CD14-positive monocyte (primary cell): ENCODE data around the gene PEDS1. TPM values are rescaled to one million over a fixed set of nuclear protein-coding genes. Genes with fewer than 3 reads are reported as not detected.

Source experiments
- DNase-seq, 3 donors: peaks; one replicate each; pipeline ENCODE4 v3.0.0-alpha.2; 2011 to 2022
- H2AFZ ChIP-seq: 2 replicates; pipeline ENCODE4 v1.6.0; 2012; ENCODE audit warnings: mild to moderate bottlenecking, low read depth, low read length, inconsistent platforms; ENCODE audit not compliant: insufficient read depth, poor library complexity, severe bottlenecking
- H3K27ac ChIP-seq, 2 donors: 1 replicate in 1 of 2; 2 replicates in 1 of 2; pipeline ENCODE4 v1.5.1; 2012 to 2013; ENCODE audit warnings: low read length in 2 of 2, control low read depth in 1 of 2, inconsistent platforms in 1 of 2, low read depth in 1 of 2, mild to moderate bottlenecking in 1 of 2
- H3K27me3 ChIP-seq, 2 donors: one replicate each; pipeline versions ENCODE4 v1.6.0 to v1.6.1; 2011 to 2013; ENCODE audit warnings: low read length in 2 of 2; ENCODE audit not compliant: control insufficient read depth in 2 of 2, insufficient read depth in 2 of 2
- H3K36me3 ChIP-seq, 2 donors: replicated peaks in 1 of 2; 1 replicate in 1 of 2; 2 replicates in 1 of 2; pipeline versions ENCODE4 v1.5.1 to v1.6.1; 2012 to 2013; ENCODE audit warnings: low read length in 2 of 2, control low read depth in 1 of 2, inconsistent platforms in 1 of 2, mild to moderate bottlenecking in 1 of 2; ENCODE audit not compliant: insufficient read depth in 2 of 2, control insufficient read depth in 1 of 2
- H3K4me1 ChIP-seq, 2 donors: 1 replicate in 1 of 2; 2 replicates in 1 of 2; pipeline versions ENCODE4 v1.5.1 to v1.6.1; 2012 to 2013; ENCODE audit warnings: low read length in 2 of 2, control low read depth in 1 of 2, inconsistent platforms in 1 of 2, mild to moderate bottlenecking in 1 of 2, moderate library complexity in 1 of 2; ENCODE audit not compliant: insufficient read depth in 2 of 2, control insufficient read depth in 1 of 2
- H3K4me2 ChIP-seq: replicated peaks from 2 replicates; pipeline ENCODE3; 2012; ENCODE audit warnings: low read length, moderate library complexity, mild to moderate bottlenecking; ENCODE audit not compliant: poor library complexity, severe bottlenecking; ENCODE audit errors: extremely low read depth
- H3K4me3 ChIP-seq, 3 experiments: fragments of 200-600 bp in 1 of 3; sonication (generic) in 1 of 3; replicated peaks in 1 of 3; 1 replicate in 2 of 3; 2 replicates in 1 of 3; pipeline ENCODE4 v1.5.1; 2011 to 2013; ENCODE audit warnings: low read length in 3 of 3, mild to moderate bottlenecking in 3 of 3, control low read depth in 2 of 3, low read depth in 2 of 3, inconsistent platforms in 1 of 3, moderate library complexity in 1 of 3
- H3K79me2 ChIP-seq: 2 replicates; pipeline ENCODE4 v1.6.0; 2012; ENCODE audit warnings: mild to moderate bottlenecking, control low read depth, inconsistent platforms, low read length, moderate library complexity; ENCODE audit not compliant: insufficient read depth
- H3K9ac ChIP-seq: 2 replicates; pipeline ENCODE4 v1.6.0; 2017; ENCODE audit warnings: low read length, mild to moderate bottlenecking; ENCODE audit not compliant: insufficient read depth, poor library complexity, severe bottlenecking
- H3K9me3 ChIP-seq, 2 donors: replicated peaks in 1 of 2; 1 replicate in 1 of 2; 2 replicates in 1 of 2; pipeline versions ENCODE4 v1.5.1 to v1.6.1; 2012 to 2013; ENCODE audit warnings: low read length in 2 of 2, control low read depth in 1 of 2; ENCODE audit not compliant: control insufficient read depth in 1 of 2, insufficient read depth in 1 of 2
- H4K20me1 ChIP-seq: 2 replicates; pipeline ENCODE4 v1.6.0; 2012; ENCODE audit warnings: mild to moderate bottlenecking, low read length, control low read depth, moderate library complexity; ENCODE audit not compliant: insufficient read depth
- H3K27ac Mint-ChIP-seq, 7 donors: one replicate each; pipeline ENCODE4 v1.8.0; 2020; ENCODE audit warnings: mild to moderate bottlenecking in 7 of 7, mixed read lengths in 7 of 7, moderate library complexity in 6 of 7, inconsistent platforms in 2 of 7
- H3K27me3 Mint-ChIP-seq, 3 donors: one replicate each; pipeline ENCODE4 v1.8.0; 2021 to 2022; ENCODE audit warnings: low read depth in 3 of 3, mild to moderate bottlenecking in 3 of 3, mixed read lengths in 3 of 3, moderate library complexity in 3 of 3, inconsistent platforms in 1 of 3
- H3K36me3 Mint-ChIP-seq, 2 donors: one replicate each; pipeline ENCODE4 v1.8.0; 2020; ENCODE audit warnings: mixed read lengths in 2 of 2, inconsistent platforms in 1 of 2, mild to moderate bottlenecking in 1 of 2
- H3K4me1 Mint-ChIP-seq: one replicate; pipeline ENCODE4 v1.8.0; 2020; ENCODE audit warnings: mild to moderate bottlenecking, mixed read lengths
- H3K4me3 Mint-ChIP-seq, 2 donors: one replicate each; pipeline ENCODE4 v1.8.0; 2020; ENCODE audit warnings: mild to moderate bottlenecking in 2 of 2, mixed read lengths in 2 of 2, moderate library complexity in 1 of 2
- H3K9me3 Mint-ChIP-seq, 7 donors: one replicate each; pipeline ENCODE4 v1.8.0; 2020 to 2022; ENCODE audit warnings: mixed read lengths in 7 of 7, mild to moderate bottlenecking in 6 of 7, moderate library complexity in 6 of 7, inconsistent platforms in 2 of 7
- WGBS: methylation state at CpG from one replicate; pipeline ENCODE4 v1.1.5; 2013; ENCODE audit warnings: missing lambda C conversion rate; ENCODE audit not compliant: insufficient coverage; 5-methylcytosine and 5-hydroxymethylcytosine counted together
- intact Hi-C, 2 donors: fragments of 100-400 bp; cut with micrococcal nuclease; formaldehyde crosslinking; loops; one replicate each; pipeline versions ENCODE4 v1.15.0 to v1.15.1; 2023
- polyA plus RNA-seq, 3 donors: library from polyadenylated mRNA; depleted of rRNA in 1 of 3; unstranded in 2 of 3; stranded (reverse) in 1 of 3; fragments of 300-500 nt in 2 of 3; fragments of >200 nt in 1 of 3; fragmentation: Illumina TruSeq in 2 of 3; gene quantifications; 1 replicate in 2 of 3; 2 replicates in 1 of 3; pipeline ENCODE4 v1.2.3, GENCODE V29; 2012 to 2021
- TF ChIP-seq, protein P1 (sequence below): fragments of 200-600 bp; IDR thresholded peaks from one replicate; pipeline ENCODE4 v1.8.0; 2022; ENCODE audit warnings: antibody characterized with exemption, mild to moderate bottlenecking

The PEDS1 gene
- polyA plus RNA-seq, 3 donors: 19.6 to 48.1 (median 25.2) TPM

DNA sequence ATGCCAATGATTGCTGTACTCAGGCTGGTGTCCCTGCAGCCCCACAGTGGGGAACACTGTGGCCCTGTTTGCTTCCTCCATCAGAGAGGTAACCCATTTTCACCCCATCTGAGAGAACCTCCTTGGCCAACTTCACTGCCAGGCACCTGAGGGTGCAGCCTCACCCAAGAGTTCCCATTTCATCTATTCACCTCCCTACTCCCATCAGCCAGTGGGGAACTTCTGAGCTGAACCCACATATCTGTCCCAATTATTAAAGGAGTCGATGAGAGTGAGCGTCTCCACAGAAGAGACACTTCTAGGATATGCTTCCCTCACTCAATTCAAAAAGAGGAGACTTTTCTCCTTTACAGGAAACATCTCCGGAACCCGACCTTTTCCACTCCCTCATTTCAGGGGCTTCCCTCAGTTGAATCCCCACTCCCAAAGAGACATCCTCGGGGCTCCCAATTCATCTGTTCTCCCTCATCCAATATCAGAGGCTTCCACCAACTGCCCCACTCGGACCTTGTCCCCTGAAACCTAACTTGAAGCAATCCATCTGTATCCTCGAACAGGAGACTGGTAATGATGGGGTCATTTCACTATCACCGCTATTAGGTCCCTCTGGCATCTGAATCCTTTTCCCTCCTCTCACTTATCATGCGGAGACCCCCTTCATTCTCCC is 41.6 kb downstream of the PEDS1 start:
- Mint-ChIP-seq H3K27me3 (peaks cover 0 to 3% (median 0%) of the 10 kb centered on the region in 3 donors), H3K27ac (peak overlapping the region; percentile 90 to 99 (median 97)), H3K36me3 (peaks cover 10 to 17% of the 10 kb centered on the region in 2 donors), H3K9me3 (no peaks in the 10 kb centered on the region), H3K4me1 (peaks cover 76% of the 10 kb centered on the region), H3K4me3 (peak overlapping the region; percentile 99)
- Histone ChIP-seq H3K27me3 (no peaks in the 10 kb centered on the region), H3K9ac (peak overlapping the region; percentile 98), H2AFZ (peak overlapping the region; percentile 77), H3K9me3 (no peaks in the 10 kb centered on the region), H3K4me1 (peaks cover 52 to 67% of the 10 kb centered on the region in 2 donors), H3K4me2 (peak overlapping the region; percentile 95), H3K4me3 (peak overlapping the region; percentile 84 to 95 (median 91)), H3K79me2 (peaks cover 80% of the 10 kb centered on the region), H4K20me1 (peaks cover 57% of the 10 kb centered on the region), H3K36me3 (peaks cover 0 to 22% of the 10 kb centered on the region in 2 donors), H3K27ac (peak overlapping the region; percentile 83 to 93)
- TF ChIP-seq, protein P1, sequence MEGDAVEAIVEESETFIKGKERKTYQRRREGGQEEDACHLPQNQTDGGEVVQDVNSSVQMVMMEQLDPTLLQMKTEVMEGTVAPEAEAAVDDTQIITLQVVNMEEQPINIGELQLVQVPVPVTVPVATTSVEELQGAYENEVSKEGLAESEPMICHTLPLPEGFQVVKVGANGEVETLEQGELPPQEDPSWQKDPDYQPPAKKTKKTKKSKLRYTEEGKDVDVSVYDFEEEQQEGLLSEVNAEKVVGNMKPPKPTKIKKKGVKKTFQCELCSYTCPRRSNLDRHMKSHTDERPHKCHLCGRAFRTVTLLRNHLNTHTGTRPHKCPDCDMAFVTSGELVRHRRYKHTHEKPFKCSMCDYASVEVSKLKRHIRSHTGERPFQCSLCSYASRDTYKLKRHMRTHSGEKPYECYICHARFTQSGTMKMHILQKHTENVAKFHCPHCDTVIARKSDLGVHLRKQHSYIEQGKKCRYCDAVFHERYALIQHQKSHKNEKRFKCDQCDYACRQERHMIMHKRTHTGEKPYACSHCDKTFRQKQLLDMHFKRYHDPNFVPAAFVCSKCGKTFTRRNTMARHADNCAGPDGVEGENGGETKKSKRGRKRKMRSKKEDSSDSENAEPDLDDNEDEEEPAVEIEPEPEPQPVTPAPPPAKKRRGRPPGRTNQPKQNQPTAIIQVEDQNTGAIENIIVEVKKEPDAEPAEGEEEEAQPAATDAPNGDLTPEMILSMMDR: no peak
- no peak for DNase-seq
- 20% methylated on average over 7 of the region's 9 CpGs for WGBS
- intact Hi-C loops: loop anchor here (10.0 kb wide), 3 partner anchors 173 to 363 kb away; no protein-coding TSS in a partner anchor

DNA sequence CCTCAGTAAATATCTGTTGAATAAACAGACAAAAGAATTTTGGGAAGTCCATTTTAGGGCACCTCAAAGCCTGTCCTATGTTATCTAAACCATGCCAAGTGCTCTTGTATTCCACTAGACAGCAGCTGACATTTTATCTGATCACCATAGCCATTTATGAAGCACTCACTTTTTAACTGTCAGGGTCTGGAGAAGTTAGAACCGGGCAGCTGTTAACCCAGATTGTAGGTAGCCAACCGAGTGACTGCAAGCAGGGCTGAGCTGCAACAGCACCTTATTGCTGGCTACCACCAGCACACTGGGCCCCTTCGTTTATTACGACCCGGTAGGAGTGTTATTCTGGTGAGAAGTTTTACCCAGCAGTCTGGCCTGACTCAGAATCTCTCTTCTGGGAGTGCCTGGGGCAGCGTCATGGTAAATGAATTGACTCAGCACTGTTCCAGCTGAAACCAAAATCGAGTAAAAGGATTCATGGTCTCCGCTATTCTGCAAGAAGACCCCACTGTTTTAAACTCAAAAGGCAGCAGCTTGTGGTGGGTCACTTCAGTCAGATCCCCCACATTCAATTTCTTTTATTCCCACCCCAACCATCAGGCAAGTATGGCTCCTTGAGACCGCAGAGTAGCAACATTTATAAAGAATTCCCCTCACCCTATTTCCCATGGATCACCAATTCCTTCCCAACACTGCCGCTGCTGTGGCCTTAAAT is 42.2 kb downstream of the PEDS1 start:
- peak overlapping the region; percentile 95 for H3K4me2 ChIP-seq
- H3K4me3 ChIP-seq: peak overlapping the region in 1 of 3 experiments; percentile 95
- H3K9ac ChIP-seq: no peak overlapping the region
- no peak overlapping the region for H2AFZ ChIP-seq
- TF ChIP-seq, protein P1: no peak
- intact Hi-C loops: loop anchor here (10.0 kb wide), 3 partner anchors 174 to 364 kb away; no protein-coding TSS in a partner anchor
- DNase-seq: no peak
- H3K79me2 ChIP-seq: peaks cover 87% of the 10 kb centered on the region
- Mint-ChIP-seq H3K27me3 (peaks cover 0 to 2% (median 0%) of the 10 kb centered on the region in 3 donors), H3K4me1 (peaks cover 75% of the 10 kb centered on the region), H3K4me3 (peak overlapping the region; percentile 99), H3K27ac (peak overlapping the region; percentile 65 to 99 (median 95)), H3K9me3 (no peaks in the 10 kb centered on the region), H3K36me3 (peaks cover 13 to 22% of the 10 kb centered on the region in 2 donors)
- H3K36me3 ChIP-seq: peaks cover 0 to 25% of the 10 kb centered on the region in 2 donors
- H3K27ac ChIP-seq: peak overlapping the region in 1 of 2 donors; percentile 93
- peaks cover 50 to 64% of the 10 kb centered on the region in 2 donors for H3K4me1 ChIP-seq
- peaks cover 64% of the 10 kb centered on the region for H4K20me1 ChIP-seq
- no peaks in the 10 kb centered on the region for H3K27me3 ChIP-seq
- WGBS: 76% methylated on average over 10 of the region's 10 CpGs
- H3K9me3 ChIP-seq: no peaks in the 10 kb centered on the region
